GM12865 (cell line): ENCODE results near the gene B3GALT6.

ENCODE experiments used
- DNase-seq: peaks from one replicate; pipeline ENCODE4 v3.0.0; 2010; ENCODE audit warnings: low read depth
- H3K4me3 ChIP-seq: 2 replicates; pipeline ENCODE4 v1.5.1; 2011; ENCODE audit warnings: mild to moderate bottlenecking, low read depth, low read length, control low read depth
- TF ChIP-seq, protein P1 (sequence below): IDR thresholded peaks from 2 replicates; pipeline ENCODE4 v1.5.1; 2011; ENCODE audit warnings: low read length, control low read depth, low read depth, inconsistent platforms; ENCODE audit not compliant: insufficient read depth; ENCODE audit errors: missing control alignments

The B3GALT6 gene

DNA sequence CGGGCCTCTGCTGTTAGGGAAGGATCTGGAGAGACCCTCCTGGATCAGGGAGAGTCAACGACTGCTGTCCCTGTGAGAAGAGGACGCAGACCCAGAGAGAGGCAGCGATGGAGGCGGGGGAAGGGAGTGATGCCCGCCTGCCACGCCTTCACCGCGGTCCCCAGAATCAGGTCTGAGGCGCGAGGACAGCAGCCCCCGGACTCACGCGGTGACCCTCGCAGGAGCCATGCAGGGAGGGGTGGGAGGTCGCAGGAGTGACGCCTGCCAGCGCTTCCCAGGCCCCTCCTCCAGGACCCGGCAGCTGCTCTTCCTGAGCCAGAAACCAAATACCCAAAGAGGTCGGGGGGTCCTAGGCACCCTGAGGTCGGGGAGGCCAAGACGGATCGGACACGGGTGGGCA lies 11.8 kb upstream of the B3GALT6 start:
- no peak overlapping the region for H3K4me3 ChIP-seq
- no peak for DNase-seq
- TF ChIP-seq, protein P1, sequence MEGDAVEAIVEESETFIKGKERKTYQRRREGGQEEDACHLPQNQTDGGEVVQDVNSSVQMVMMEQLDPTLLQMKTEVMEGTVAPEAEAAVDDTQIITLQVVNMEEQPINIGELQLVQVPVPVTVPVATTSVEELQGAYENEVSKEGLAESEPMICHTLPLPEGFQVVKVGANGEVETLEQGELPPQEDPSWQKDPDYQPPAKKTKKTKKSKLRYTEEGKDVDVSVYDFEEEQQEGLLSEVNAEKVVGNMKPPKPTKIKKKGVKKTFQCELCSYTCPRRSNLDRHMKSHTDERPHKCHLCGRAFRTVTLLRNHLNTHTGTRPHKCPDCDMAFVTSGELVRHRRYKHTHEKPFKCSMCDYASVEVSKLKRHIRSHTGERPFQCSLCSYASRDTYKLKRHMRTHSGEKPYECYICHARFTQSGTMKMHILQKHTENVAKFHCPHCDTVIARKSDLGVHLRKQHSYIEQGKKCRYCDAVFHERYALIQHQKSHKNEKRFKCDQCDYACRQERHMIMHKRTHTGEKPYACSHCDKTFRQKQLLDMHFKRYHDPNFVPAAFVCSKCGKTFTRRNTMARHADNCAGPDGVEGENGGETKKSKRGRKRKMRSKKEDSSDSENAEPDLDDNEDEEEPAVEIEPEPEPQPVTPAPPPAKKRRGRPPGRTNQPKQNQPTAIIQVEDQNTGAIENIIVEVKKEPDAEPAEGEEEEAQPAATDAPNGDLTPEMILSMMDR = no peak

DNA sequence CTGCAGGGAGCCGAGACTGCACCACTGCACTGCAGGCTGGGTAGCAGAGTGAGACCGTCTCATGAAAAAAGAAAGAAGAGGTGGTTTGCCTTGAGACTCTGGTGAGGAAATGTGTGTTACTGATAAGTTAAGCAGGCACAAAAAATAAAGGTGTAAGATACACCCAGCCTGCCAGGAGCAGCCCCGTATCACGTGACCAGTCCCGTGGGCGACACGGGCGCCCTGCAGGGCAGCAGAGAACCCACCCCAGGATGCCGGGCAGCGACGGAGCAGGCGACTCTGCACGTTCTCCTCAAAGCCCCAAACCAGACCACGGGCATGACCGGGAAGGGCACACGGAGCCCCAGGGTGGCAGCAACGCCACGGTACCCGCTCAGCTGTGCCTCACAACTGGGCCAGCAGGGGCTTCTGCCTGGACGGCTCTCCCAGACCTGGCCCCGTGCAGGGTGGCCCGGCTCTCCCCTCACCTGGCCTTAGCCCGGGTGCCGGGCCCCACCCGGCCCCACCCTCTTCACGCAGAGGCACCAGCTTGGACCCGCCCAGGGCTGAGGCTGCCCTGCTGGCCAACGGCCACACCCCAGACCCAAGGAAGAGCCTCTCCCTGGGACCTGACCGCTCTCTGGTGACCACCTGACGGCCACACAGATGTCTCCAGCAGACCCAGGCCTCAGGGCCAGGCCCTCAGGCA lies 10.0 kb upstream of the B3GALT6 start:
- no peak for DNase-seq
- no peak overlapping the region for H3K4me3 ChIP-seq
- TF ChIP-seq, protein P1 = no peak

GRCh38 chr1:1222575-1223225 lies 9.3 kb upstream of the B3GALT6 start:
- TF ChIP-seq, protein P1 = no peak
- H3K4me3 ChIP-seq = no peak overlapping the region
- DNase-seq = no peak

GRCh38 chr1:1223321-1223720 lies 8.7 kb upstream of the B3GALT6 start:
- TF ChIP-seq, protein P1 = no peak
- H3K4me3 ChIP-seq = no peak overlapping the region
- DNase-seq = no peak

- H3K4me3 ChIP-seq = no peak overlapping the region
- TF ChIP-seq, protein P1 = no peak
- no peak for DNase-seq
These were observed 8.1 kb upstream of the B3GALT6 start for GRCh38 chr1:1223891-1224290.

- H3K4me3 ChIP-seq = no peak overlapping the region
- no peak for DNase-seq
- TF ChIP-seq, protein P1 = no peak
These were observed 6.7 kb upstream of the B3GALT6 start for GRCh38 chr1:1225238-1225845.
